ENCODE data around the gene PUS1.
"Not testable (repeated sequence)": the region's sequence is repeated elsewhere in the genome, so short reads cannot be mapped to it uniquely, and the experiment has no call there.

The PUS1 gene

DNA sequence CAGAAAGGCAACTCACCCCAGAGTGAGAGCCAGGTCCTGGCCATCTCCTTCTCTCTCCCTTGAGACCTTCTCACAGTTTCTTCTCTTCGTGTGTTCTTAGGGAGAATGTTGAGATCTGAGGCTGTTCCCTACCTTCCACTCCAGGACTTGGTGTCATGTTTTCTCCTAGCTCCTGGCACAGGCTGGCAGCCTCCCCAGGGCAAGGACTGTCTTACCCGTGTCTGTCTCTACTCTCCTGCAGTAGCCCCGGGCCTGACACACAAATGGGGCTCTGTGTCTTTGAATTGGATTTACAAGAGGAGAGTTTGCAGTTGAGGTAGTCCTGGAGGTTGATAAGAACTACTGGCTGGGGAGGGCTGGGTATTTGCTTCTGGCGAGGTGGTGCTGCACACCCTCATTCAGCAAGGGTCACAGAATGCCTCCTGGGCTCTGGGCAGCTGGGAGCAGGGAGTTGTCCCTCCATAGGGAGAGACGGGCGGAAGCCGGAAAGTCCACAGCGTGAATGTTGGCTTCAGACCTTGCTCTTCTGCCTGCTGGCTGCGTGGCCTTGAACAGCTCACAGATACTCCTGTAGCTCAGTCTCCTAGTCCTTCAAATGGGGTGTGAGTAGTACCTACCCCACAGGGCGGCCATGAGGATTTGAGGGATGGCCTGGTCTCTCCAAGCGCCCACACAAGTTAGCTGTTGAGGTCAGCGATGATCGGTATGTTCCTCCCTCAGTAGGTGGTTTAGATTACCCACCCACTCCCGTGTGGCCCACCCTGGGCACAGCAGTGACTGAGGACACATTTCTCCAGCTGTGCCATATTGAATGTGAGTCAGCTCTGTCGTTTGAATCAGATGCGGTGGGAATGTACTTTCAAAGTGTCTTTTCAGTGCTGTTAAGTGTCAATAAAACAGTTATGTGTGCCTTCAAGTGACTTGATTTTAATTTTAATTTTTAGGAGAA lies 30.8 kb downstream of the PUS1 start:
- DNase-seq (ENCODE audit: low read depth in 2 of 2), result no peak

DNA sequence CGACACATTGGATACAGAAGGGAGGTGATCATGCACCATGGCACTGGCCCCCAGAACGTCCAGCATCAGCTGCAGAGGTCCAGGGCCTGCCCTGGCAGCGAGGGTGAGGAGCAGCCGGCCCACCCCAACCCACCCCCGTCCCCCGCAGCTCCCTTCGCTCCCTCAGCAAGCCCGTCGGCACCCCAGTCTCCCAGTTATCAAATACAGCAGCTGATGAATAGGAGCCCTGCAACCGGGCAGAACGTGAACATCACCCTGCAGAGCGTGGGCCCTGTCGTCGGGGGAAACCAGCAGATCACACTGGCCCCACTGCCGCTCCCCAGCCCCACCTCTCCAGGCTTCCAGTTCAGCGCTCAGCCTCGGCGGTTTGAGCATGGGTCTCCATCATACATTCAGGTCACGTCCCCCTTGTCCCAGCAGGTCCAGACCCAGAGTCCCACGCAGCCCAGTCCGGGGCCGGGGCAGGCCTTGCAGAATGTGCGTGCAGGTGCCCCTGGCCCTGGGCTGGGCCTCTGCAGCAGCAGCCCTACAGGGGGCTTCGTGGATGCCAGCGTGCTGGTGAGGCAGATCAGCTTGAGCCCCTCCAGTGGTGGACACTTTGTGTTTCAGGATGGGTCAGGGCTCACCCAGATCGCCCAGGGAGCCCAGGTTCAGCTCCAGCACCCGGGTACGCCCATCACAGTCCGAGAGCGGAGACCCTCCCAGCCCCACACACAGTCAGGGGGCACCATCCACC lies 31.7 kb downstream of the PUS1 start:
- DNase-seq (ENCODE audit: low read depth in 2 of 2), result not testable (repeated sequence)

- DNase-seq (ENCODE audit: low read depth in 2 of 2), result not testable (repeated sequence)
These were observed 32.3 kb downstream of the PUS1 start for GRCh38 chr12:131961328-131961727.

GRCh38 chr12:131962069-131962468 lies 33.0 kb downstream of the PUS1 start:
- DNase-seq (ENCODE audit: low read depth in 2 of 2), result no peak

DNA sequence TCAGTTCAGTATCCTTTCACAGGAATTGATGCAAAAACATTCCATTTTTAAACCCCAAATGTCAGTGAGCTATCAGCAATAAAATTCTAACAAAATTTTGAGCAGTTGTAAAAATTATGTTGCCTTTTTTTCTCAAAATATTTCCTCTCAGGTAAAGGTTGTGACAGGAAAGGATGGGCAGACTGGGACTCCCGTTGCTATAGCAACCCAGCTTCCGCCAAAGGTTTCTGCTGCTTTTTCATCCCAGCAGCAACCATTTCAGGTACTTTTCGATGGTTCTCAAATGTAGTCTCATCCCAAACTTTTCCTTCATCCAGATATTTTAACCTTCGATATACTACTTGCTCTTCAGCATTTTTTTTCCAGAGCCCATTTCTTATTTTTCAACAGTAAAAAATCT lies 34.3 kb downstream of the PUS1 start:
- DNase-seq (ENCODE audit: low read depth in 2 of 2), result no peak

DNA sequence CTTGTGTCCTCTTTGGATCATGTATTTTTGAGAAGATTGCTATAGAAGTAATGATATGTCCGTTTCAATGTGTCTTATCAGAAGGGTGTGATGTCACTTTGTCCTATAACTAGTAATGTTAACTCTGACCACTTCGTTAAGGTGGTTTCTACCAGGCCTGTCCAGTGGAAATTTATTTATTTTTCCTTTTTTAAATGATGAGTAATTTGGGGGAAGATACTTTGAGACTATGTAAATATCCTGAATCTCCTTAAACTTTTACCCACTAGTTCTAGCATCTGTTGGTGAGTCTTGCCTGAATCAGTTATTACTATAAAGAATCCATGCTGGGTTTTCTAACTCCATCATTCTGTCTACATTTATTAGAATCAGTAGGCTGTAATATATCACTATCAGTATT lies 36.0 kb downstream of the PUS1 start:
- DNase-seq (ENCODE audit: low read depth in 2 of 2), result no peak

DNA sequence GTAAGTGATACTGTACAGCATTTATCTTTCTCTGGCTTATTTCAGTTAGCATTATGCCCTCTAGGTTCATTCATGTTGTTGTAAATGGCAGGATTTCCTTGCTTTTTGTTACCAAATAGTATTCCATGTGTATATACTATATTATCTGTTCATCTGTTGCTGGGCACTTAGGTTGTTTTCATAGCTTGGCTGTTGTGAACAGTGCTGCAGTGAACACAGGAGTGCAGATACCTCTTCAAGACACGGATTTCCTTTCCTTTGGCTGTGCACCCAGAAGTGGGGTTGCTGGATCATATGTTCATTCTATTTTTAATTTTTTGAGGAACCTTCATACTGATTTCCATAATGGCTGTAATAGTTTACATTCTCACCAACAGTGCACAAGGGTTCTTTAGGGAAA lies 42.1 kb downstream of the PUS1 start:
- DNase-seq (ENCODE audit: low read depth in 2 of 2), result no peak

- DNase-seq (ENCODE audit: low read depth in 2 of 2), result no peak
These were observed 46.2 kb downstream of the PUS1 start for GRCh38 chr12:131975228-131975627.

DNA sequence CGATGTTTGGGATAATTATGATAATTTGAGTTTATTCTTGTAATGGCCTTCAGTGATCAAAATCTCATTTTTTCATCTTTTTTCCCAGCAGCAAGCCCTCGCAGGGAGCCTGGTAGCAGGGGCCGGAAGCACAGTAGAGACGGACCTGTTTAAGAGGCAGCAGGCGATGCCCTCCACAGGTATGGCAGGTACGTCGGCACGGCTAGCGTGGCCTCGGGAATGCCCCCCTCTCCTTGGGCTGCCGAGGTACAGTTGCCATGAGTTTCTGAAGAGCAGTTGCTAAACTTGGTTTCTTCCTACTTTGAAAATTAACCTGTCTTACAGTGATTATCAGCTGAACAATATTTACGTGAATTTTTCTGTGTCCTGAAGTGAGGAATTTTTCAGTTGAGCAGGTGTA lies 50.5 kb downstream of the PUS1 start:
- no peak for DNase-seq (ENCODE audit: low read depth in 2 of 2)

GRCh38 chr12:131980263-131980662 lies 51.2 kb downstream of the PUS1 start:
- DNase-seq (ENCODE audit: low read depth in 2 of 2), result no peak

- DNase-seq (ENCODE audit: low read depth in 2 of 2), result no peak
These were observed 52.3 kb downstream of the PUS1 start for GRCh38 chr12:131981388-131981787.

DNA sequence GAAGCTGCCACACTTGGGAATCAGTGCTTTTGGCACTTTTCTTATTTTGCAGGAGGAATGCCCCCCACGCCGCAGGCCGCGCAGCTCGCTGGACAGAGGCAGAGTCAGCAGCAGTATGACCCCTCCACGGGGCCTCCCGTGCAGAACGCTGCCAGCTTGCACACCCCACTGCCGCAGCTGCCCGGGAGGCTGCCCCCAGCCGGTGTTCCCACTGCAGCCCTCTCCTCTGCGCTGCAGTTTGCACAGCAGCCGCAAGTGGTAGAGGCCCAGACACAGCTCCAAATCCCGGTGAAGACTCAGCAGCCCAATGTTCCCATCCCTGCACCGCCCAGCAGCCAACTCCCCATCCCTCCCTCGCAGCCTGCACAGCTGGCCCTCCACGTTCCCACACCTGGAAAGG lies 53.0 kb downstream of the PUS1 start:
- DNase-seq (ENCODE audit: low read depth in 2 of 2), result no peak

DNA sequence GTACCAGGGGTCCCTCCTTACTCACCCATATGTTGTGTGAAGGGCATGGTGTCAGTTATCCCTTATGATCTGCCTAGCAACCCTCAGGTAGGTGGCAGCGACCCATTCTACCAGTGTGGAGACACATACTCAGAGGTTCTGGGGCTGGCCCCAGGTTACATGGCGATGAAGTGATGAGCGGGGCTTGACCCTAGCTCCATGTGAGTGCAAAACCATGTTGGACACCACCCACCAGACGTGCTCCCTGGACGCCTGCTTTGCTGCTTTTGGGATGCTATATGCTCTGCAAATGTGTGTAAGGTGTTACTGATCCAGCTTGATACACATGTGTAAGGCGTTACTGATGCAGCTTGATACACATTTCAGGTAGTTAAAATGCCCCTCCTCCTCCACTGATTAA lies 54.0 kb downstream of the PUS1 start:
- no peak for DNase-seq (ENCODE audit: low read depth in 2 of 2)

DNA sequence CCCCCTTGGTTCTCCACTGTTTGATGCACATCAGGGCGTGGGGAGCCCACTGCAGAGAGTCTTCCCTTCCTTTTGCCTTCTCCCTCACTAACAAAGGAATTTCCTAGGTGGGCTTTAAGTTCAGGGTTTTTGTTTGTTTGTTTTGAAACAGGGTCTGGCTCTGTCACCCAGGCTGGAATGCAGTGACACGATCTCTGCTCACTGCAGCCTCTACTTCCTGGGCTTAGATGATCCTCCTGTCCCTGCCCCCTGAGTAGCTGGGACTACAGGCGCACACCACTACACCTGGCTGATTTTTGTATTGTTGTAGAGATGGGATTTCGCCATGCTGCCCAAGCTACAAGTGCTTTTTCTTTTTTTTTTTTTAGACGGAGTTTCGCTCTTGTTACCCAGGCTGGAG lies 54.5 kb downstream of the PUS1 start:
- no peak for DNase-seq (ENCODE audit: low read depth in 2 of 2)

GRCh38 chr12:131984334-131984733 lies 55.3 kb downstream of the PUS1 start:
- DNase-seq (ENCODE audit: low read depth in 2 of 2), result no peak

DNA sequence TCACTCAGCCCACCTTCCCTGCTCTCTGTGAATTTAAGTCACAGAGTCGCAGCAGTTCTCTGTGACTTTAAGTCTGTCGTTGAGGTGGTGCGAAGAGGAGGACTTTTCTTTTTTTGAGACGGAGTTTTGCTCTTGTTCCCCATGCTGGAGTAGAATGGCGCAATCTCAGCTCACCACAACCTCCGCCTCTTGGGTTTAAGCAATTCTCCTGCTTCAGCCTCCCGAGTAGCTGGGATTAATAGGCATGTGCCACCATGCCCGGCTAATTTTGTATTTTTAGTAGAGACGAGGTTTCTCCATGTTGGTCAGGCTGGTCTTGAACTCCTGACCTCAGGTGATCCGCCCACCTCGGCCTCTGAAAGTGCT lies 56.4 kb downstream of the PUS1 start:
- DNase-seq (ENCODE audit: low read depth in 2 of 2), result not testable (repeated sequence)

- no peak for DNase-seq (ENCODE audit: low read depth in 2 of 2)
These were observed 57.3 kb downstream of the PUS1 start for GRCh38 chr12:131986361-131986760.

DNA sequence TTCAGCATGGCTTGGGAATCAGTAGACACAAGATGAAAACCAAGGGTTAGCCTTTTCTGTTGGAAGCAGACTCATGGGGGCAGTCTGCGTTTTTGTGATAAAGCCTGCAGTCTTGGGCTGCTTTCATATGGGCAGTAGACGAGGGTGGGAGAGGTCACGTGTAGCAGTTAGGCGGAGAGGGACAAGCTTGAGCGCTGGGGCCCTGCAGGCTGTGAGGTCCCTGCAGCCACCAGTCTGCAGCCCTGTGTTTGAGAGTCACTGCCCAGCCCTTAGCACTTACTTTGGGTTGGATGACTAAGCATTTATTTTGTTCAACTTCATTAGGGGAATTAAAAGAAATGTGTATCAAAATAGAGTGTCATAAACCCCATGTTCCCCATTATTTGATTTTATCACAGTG lies 57.8 kb downstream of the PUS1 start:
- DNase-seq (ENCODE audit: low read depth in 2 of 2), result no peak

DNA sequence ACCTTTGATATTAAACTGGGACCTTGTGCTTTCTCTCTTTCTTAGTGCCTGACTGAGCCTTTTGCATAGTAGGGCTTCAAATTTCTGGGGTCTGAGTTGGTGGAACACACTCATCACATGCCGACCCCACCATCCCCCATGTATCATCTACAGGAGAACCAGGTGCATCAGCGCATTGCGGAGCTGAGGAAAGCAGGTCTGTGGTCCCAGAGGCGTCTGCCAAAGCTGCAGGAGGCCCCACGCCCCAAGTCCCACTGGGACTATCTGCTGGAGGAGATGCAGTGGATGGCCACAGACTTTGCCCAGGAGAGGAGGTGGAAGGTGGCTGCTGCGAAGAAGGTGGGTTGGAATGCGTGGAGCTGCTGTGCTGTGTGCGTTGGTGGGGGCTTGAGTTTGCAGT lies 58.5 kb downstream of the PUS1 start:
- DNase-seq (ENCODE audit: low read depth in 2 of 2), result no peak

- no peak for DNase-seq (ENCODE audit: low read depth in 2 of 2)
These were observed 59.1 kb downstream of the PUS1 start for GRCh38 chr12:131988054-131988796.

DNA sequence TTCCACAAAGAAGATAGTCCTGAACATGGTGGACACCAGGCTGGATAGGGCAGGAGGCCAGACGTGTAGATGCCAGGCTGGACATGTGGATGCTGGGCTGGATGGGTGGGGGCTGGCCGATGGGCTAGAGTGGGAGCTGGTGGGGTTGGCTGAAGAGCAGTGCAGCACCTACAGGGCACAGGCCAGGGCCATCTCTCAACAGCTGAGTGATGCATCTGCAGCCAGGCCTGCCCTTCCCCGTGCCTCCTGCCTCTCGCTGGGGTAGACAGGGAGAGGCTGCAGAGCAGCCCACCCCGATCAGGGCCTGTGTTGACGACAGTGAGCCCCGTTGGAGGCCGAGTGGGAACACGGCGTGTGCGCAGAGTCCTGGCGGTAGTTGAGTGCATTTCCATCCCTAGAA lies 59.9 kb downstream of the PUS1 start:
- no peak for DNase-seq (ENCODE audit: low read depth in 2 of 2)
